SK-N-SH (cell line): ENCODE data around the gene ANP32A.

Experiments used
- EZH2phosphoT487 ChIP-seq: fragments of 200-600 bp; sonication (generic); IDR thresholded peaks from 2 replicates; pipeline ENCODE4 v1.6.1; 2017; ENCODE audit warnings: low read depth, mixed run types, mild to moderate bottlenecking, antibody characterized with exemption, moderate library complexity, borderline replicate concordance
- SIN3A ChIP-seq: IDR thresholded peaks from 2 replicates; pipeline ENCODE4 v1.6.1; 2012; ENCODE audit warnings: low read depth, mild to moderate bottlenecking, low read length, moderate library complexity, borderline replicate concordance
- TAF1 ChIP-seq: IDR thresholded peaks from 2 replicates; pipeline ENCODE4 v1.6.1; 2012; ENCODE audit warnings: low read depth, mild to moderate bottlenecking, low read length, moderate library complexity, borderline replicate concordance
- TF ChIP-seq, protein P1 (sequence below): fragments of 200-600 bp; sonication (generic); IDR thresholded peaks from 2 replicates; pipeline ENCODE4 v1.6.1; 2017; ENCODE audit warnings: antibody characterized with exemption, mild to moderate bottlenecking, moderate library complexity

DNA sequence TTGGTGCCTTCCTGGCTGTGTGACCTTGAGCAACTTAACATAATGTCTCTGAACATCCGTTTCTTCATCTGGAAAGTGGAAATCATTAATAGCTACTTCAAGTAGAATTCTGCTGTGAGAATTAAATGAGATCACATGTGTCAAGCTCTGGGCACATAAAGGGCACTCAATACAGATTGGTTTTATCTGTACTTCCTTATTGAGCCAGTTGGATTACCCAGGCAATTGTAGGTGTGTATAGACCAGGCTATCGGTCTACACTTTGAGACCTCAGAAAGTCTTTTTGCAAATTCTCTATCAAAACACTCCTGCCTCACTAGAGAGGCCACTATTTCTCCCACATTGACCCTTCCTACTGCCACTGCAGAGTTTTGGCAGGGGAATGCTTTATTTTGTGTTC lies 47.7 kb downstream of the ANP32A start:
- TF ChIP-seq, protein P1, sequence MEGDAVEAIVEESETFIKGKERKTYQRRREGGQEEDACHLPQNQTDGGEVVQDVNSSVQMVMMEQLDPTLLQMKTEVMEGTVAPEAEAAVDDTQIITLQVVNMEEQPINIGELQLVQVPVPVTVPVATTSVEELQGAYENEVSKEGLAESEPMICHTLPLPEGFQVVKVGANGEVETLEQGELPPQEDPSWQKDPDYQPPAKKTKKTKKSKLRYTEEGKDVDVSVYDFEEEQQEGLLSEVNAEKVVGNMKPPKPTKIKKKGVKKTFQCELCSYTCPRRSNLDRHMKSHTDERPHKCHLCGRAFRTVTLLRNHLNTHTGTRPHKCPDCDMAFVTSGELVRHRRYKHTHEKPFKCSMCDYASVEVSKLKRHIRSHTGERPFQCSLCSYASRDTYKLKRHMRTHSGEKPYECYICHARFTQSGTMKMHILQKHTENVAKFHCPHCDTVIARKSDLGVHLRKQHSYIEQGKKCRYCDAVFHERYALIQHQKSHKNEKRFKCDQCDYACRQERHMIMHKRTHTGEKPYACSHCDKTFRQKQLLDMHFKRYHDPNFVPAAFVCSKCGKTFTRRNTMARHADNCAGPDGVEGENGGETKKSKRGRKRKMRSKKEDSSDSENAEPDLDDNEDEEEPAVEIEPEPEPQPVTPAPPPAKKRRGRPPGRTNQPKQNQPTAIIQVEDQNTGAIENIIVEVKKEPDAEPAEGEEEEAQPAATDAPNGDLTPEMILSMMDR = no peak
- TF ChIP-seq SIN3A (no peak), TAF1 (no peak), EZH2phosphoT487 (no peak)
